Measurements from ENCODE around the gene ZNF322.

ZNF322 gene

DNA sequence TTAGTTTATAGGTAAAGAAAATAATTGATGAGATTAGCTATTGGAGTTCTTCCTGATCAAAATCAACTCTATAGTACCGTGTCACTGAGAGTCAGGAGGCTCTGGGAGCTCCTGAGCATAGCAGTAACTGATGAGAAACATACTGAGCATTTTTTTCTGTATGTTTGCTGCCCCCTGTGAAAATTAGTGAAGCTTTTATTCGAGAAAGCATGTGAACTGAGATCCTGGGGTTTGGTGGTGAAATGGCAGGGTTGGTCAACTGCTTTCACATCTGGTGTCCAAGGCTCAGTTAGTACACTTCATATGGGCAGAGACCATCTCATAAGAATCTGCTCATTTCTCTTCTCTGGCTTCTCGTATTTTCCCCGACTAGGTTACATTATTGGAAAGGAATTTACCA, 66.9 kb downstream of the ZNF322 start:
- DNase-seq (ENCODE audit: low read depth, low spot score): no peak

DNA sequence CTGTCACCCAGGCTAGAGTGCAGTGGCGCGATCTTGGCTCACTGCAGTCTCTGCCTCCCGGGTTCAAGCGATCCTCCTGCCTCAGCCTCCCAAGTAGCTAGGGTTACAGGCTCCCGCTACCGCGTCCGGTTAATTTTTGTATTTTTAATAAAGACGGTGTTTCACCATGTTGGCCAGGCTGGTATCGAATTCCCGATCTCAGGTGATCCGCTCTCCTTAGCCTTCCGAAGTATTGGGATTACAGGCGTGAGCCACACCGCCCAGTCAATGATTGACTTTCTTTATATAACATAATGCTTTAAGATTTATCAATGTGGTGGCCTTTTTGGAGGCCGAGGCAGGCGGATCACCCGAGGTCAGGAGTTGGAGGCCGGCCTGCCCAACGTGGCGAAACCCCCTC, 70.6 kb downstream of the ZNF322 start:
- no peak for DNase-seq (ENCODE audit: low read depth, low spot score)

All from activated CD4-positive, CD25-positive, alpha-beta regulatory T cell treated with anti-CD3 and anti-CD28 coated beads, Interleukin-2, amount 50 U/mL, for 16 hours (primary cell).